GM12864 (cell line): Measurements from ENCODE around the gene P2RY2.
"Not testable (repeated sequence)": the region's sequence is repeated elsewhere in the genome, so short reads cannot be mapped to it uniquely, and the experiment has no call there.

Experiments used
- DNase-seq: peaks from one replicate; pipeline ENCODE4 v3.0.0-alpha.2; 2011; ENCODE audit warnings: low read depth
- H3K4me3 ChIP-seq: 2 replicates; pipeline ENCODE4 v1.5.1; 2011; ENCODE audit warnings: mild to moderate bottlenecking, low read depth, low read length, control low read depth
- TF ChIP-seq, protein P1 (sequence below): IDR thresholded peaks from 2 replicates; pipeline ENCODE4 v1.5.1; 2011; ENCODE audit warnings: low read depth, mild to moderate bottlenecking, moderate library complexity, low read length, control low read depth, inconsistent platforms; ENCODE audit errors: missing control alignments

The P2RY2 gene

DNA sequence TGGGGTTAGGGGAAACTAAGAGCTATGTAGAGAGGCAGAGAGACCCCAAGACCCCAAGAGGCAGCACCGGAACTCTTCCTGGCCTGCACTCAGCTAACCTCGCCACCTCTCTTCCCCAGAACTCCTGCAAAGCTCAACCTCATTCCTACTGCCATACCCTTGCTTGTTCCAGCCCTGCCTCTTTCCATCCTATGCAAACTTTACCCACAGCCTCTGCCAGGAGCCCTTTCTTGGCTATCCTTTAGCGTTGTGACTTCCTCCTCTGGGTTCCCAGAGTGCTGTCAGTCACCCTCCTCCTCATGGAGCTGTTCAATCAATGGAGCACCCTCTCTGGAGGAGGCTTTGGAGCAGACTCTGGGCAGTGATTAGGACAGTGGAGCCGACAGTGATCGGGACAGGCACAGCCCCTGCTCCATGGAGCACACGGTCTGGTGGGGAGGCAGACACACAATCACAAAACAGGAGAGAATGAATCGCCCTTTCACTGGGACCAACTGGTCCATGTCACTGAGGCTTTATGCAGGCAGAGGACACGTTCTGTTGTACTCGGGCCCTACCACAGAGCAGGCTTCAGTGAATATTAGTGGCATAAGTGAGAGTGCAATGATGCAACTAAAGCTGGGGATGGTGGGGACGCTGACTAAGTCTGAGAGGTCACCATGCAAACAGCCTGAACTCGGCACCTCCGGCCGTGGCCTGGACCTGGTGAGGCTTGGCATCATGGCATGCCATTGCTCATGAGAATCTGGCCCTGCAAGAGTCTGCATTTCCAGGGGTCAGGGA lies 24.6 kb upstream of the P2RY2 start:
- DNase-seq = no peak
- TF ChIP-seq, protein P1, sequence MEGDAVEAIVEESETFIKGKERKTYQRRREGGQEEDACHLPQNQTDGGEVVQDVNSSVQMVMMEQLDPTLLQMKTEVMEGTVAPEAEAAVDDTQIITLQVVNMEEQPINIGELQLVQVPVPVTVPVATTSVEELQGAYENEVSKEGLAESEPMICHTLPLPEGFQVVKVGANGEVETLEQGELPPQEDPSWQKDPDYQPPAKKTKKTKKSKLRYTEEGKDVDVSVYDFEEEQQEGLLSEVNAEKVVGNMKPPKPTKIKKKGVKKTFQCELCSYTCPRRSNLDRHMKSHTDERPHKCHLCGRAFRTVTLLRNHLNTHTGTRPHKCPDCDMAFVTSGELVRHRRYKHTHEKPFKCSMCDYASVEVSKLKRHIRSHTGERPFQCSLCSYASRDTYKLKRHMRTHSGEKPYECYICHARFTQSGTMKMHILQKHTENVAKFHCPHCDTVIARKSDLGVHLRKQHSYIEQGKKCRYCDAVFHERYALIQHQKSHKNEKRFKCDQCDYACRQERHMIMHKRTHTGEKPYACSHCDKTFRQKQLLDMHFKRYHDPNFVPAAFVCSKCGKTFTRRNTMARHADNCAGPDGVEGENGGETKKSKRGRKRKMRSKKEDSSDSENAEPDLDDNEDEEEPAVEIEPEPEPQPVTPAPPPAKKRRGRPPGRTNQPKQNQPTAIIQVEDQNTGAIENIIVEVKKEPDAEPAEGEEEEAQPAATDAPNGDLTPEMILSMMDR = no peak
- no peak overlapping the region for H3K4me3 ChIP-seq

DNA sequence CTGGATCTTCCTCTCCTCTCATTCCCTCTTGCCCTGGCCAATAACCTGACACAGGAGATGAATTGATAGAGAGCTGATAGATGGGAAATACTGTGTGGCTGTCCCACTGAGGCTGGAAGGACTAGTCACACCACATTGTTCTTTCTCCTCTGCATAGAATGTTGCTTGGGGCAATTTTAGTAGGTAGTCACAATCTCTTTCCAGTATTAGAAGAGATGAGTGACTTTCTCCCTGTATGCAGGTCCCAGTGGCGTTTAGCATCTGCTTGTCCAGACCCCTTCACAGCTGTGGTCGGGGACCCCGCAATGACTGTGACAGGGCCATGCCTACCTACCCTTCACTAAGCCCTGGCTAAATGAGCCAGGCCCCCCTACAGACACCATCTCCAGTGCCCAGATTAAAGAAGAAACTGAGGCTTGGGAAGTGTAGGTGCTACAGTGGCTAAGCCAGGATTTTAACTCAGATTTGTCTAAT lies 24.0 kb upstream of the P2RY2 start:
- TF ChIP-seq, protein P1 = no peak
- no peak for DNase-seq
- H3K4me3 ChIP-seq = no peak overlapping the region

DNA sequence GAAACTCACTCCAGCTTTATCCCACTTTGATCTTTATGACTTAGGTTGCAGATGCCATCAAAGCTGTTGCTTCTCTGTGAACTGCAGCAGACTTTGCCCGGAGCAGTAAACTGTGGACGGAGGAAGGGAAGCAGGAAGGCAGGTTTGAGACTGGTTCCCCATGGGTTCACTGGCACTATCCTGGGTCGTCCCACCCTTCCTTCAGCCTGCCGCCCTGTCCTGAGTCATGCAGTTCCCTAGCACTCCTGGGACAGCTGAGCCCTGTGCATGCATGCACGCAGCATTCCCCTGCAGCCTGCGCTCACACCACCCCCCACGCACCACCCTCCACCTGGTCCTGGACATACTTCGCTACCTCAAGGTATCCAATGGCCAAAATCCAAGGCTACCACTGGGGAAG lies 23.5 kb upstream of the P2RY2 start:
- no peak overlapping the region for H3K4me3 ChIP-seq
- no peak for DNase-seq
- TF ChIP-seq, protein P1 = no peak

DNA sequence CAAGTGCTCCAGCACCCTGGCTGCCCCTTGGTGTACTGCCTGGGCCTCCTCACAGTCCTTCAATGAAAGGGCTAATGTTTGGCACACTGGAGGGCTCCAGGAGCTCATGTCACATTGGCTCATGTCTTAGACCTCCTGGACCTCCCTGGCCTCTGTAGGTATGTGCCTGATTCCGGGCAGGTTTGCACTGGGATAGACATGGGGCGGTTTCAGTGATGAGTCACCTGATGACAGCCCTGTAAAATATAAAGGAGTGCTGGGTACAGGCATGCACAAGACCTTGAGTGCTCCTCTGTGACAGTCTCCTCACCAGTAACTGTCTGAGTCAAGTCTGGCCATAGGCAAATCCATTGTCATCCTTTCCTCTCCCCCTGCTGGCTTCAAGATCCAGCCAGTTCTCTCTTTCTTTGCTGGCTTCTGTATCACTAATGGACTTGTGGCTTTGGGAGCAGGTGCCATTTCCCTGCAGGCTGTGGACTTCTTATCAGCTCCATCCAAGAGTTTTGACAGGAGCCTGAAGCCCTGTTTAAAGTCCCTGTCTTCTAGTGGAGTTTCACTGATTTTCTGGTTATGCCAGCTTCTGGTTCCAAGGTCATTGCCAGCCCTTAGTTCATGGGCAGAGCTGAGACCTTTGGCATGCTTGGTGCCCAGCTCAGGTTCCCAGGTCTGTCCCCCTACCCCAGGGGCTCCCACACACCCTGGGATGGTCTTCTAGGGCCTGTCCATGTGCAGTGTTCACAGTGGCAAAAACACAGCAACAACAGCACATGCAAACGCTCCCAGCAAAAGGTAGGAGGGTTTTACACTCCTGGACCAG lies 22.7 kb upstream of the P2RY2 start:
- H3K4me3 ChIP-seq = no peak overlapping the region
- TF ChIP-seq, protein P1 = no peak
- DNase-seq = no peak

DNA sequence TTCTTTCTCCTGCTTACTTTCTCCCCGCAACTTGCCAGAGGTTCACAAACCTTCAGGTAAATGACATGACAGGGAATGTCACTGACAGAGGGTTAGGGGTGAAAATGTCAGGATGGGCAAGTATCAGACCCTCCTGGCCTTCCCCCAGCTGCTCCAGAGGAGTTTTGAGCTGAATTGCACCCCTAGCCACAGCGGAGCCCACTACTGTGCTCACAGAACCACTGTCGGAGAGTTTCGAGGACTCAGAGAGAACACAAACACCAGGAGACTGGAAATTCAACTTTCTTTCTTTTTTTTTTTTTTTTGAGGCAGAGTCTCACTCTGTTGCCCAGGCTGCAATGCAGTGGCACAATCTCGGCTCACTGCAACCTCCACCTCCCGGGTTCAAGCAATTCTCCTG lies 21.5 kb upstream of the P2RY2 start:
- DNase-seq = no peak
- TF ChIP-seq, protein P1 = no peak
- H3K4me3 ChIP-seq = no peak overlapping the region

DNA sequence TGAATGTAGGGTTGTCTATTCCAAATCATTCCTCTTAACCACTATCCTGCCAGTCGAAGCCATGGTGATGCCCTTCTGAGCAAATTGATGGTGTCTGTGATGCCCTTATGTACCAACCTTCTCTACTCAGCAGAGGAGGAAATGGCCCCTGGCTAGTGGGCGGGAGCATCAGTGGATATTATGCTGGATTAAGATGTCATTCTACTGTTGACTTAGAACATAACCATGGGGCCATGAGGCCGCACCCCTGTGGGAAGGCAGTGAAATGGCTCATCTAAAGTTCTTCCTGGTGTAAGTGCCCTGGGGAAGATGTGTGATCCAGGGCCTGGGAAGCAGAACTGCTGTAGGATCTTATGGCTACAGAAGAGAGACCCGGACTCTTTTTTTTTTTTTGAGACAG lies 20.7 kb upstream of the P2RY2 start:
- TF ChIP-seq, protein P1 = no peak
- no peak for DNase-seq
- H3K4me3 ChIP-seq = no peak overlapping the region

DNA sequence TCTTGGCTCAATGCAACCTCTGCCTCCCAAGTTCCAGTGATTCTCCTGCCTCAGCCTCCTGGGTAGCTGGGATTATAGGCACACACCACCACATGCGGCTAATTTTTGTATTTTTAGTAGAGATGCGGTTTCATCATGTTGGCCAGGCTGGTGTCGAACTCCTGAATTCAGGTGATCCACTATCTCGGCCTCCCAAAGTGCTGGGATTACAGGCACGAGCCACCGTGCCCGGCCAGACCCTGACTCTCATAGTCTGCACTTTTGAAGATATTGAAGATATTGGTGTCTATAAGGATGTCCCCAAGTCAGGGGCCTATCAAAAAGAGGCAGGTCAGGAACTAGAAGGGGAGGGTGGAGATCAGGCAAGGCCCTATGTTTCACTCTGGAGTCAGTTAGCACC lies 20.3 kb upstream of the P2RY2 start:
- not testable (repeated sequence) for DNase-seq, H3K4me3 ChIP-seq
